Naive thymus-derived CD4-positive, alpha-beta T cell (primary cell): Measurements from ENCODE around the gene GBX2. TPM values are rescaled to one million over a fixed set of nuclear protein-coding genes. Genes with fewer than 3 reads are reported as not detected.

ENCODE experiments used
- ATAC-seq: fragments of 150-1000 bp; cut with Tn5 transposase; 2 replicates; pipeline ENCODE4 v1.10.0; 2021; ENCODE audit warnings: mild to moderate bottlenecking, moderate library complexity
- CTCF ChIA-PET: fragments of 350-600 bp; sonication (Branson Sonifier 250); formaldehyde crosslinking; loops from one replicate; lab custom pipeline; 2021; ENCODE audit warnings: antibody characterized with exemption; lab: Charles Lee
- POLR2A ChIA-PET: fragments of 350-600 bp; sonication (Branson Sonifier 250); formaldehyde crosslinking; loops from one replicate; lab custom pipeline; 2021; ENCODE audit warnings: antibody characterized with exemption, inconsistent platforms; lab: Charles Lee
- DNase-seq, 9 donors: peaks; one replicate each; pipeline versions ENCODE4 v3.0.0 to v3.0.0-alpha.2; 2020 to 2022; ENCODE audit warnings: mixed read lengths in 1 of 9
- H3K27ac ChIP-seq: one replicate; pipeline ENCODE4 v1.7.0; 2013; ENCODE audit warnings: mild to moderate bottlenecking, low read depth, low read length, moderate library complexity
- H3K27me3 ChIP-seq, 2 donors: one replicate each; pipeline ENCODE4 v1.7.0; 2013; ENCODE audit warnings: low read length in 2 of 2, mild to moderate bottlenecking in 2 of 2, moderate library complexity in 2 of 2; ENCODE audit not compliant: control insufficient read depth in 2 of 2, insufficient read depth in 2 of 2
- H3K36me3 ChIP-seq, 3 experiments: 1 replicate in 2 of 3; 2 replicates in 1 of 3; pipeline ENCODE4 v1.7.0; 2013; ENCODE audit warnings: low read length in 3 of 3, mild to moderate bottlenecking in 3 of 3, moderate library complexity in 1 of 3; ENCODE audit not compliant: insufficient read depth in 3 of 3, control insufficient read depth in 2 of 3
- H3K4me1 ChIP-seq, 2 donors: one replicate each; pipeline ENCODE4 v1.7.0; 2013; ENCODE audit warnings: low read length in 2 of 2, mild to moderate bottlenecking in 2 of 2, moderate library complexity in 1 of 2; ENCODE audit not compliant: control insufficient read depth in 2 of 2, insufficient read depth in 2 of 2
- H3K4me3 ChIP-seq: 2 replicates; pipeline ENCODE4 v1.7.0; 2013; ENCODE audit warnings: mild to moderate bottlenecking, low read length
- H3K9me3 ChIP-seq, 3 experiments: 1 replicate in 2 of 3; 2 replicates in 1 of 3; pipeline ENCODE4 v1.7.0; 2013; ENCODE audit warnings: low read length in 3 of 3; ENCODE audit not compliant: control insufficient read depth in 2 of 3
- H3K27ac Mint-ChIP-seq, 9 donors: one replicate each; pipeline ENCODE4 v1.8.0; 2020 to 2022; ENCODE audit warnings: mixed read lengths in 9 of 9, mild to moderate bottlenecking in 8 of 9, moderate library complexity in 5 of 9, inconsistent platforms in 2 of 9
- H3K27me3 Mint-ChIP-seq, 5 donors: one replicate each; pipeline ENCODE4 v1.8.0; 2021 to 2022; ENCODE audit warnings: mixed read lengths in 5 of 5, mild to moderate bottlenecking in 1 of 5
- H3K36me3 Mint-ChIP-seq, 5 donors: one replicate each; pipeline ENCODE4 v1.8.0; 2020 to 2022; ENCODE audit warnings: mixed read lengths in 5 of 5, mild to moderate bottlenecking in 3 of 5, inconsistent platforms in 1 of 5
- H3K4me1 Mint-ChIP-seq, 7 donors: one replicate each; pipeline ENCODE4 v1.8.0; 2020 to 2022; ENCODE audit warnings: mixed read lengths in 7 of 7, mild to moderate bottlenecking in 3 of 7, inconsistent platforms in 1 of 7
- H3K4me3 Mint-ChIP-seq, 10 donors: one replicate each; pipeline ENCODE4 v1.8.0; 2020 to 2022; ENCODE audit warnings: mild to moderate bottlenecking in 10 of 10, mixed read lengths in 10 of 10, moderate library complexity in 6 of 10, inconsistent platforms in 2 of 10
- H3K9me3 Mint-ChIP-seq, 11 donors: one replicate each; pipeline ENCODE4 v1.8.0; 2020 to 2022; ENCODE audit warnings: mixed read lengths in 11 of 11, mild to moderate bottlenecking in 4 of 11, inconsistent platforms in 1 of 11, moderate library complexity in 1 of 11
- intact Hi-C, 2 donors: fragments of 100-400 bp; cut with micrococcal nuclease; formaldehyde crosslinking; loops; one replicate each; pipeline ENCODE4 v1.15.1; 2023
- polyA plus RNA-seq, 2 donors: library from polyadenylated mRNA; unstranded; fragments of 300-500 nt; fragmentation: Illumina TruSeq; gene quantifications; one replicate each; pipeline ENCODE4 v1.2.3, GENCODE V29; 2021
- total RNA-seq, 6 experiments: library from RNA in 5 of 6; stranded (reverse) in 5 of 6; gene quantifications; 1 replicate in 5 of 6; 2 replicates in 1 of 6; pipeline ENCODE4 v1.2.3 and lab custom pipeline; 2021 to 2026

The GBX2 gene
- total and polyA plus RNA-seq, 7 experiments from 2014 or later, result not detected

DNA sequence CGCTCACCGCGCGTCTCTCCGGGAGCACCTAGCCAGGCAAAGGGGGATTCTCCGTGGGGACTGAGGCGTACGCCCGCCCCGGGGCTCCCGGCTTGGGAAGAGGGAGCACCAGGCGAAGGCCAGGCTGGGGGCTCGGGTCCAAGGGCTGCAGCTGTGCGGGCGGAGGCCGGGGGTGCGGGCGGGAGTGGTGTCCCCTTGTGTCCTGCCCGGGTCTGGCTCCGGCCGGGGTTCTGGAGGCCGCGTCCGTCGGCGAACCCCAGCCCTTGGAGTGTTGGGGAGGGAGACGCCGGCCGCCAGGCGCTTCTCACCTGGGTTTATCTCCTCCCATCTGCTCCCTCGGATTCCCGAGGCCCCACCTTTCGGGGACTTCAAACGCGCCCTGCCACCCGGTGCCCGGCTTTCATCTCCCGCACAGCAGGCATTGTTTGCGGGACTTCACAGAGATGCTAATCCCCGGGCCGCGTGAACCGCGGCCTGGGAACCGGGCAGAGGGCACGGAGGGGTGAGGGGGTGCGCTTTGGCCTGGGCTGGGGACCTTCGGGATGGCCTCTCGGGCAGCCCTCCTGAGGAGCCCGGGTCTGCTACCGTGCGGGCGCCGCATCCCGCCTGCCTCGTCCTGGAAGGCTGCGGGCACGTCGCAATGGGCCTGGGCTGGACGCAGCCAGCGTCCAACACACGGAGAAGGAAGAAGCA, 5.0 kb upstream of the GBX2 start:
- DNase-seq, result no peak
- Mint-ChIP-seq H3K4me3 (no peak overlapping the region), H3K27ac (no peak overlapping the region), H3K36me3 (peaks cover 0 to 7% (median 0%) of the 10 kb centered on the region in 5 donors), H3K4me1 (peaks cover under 1 to 21% (median 7%) of the 10 kb centered on the region in 7 donors), H3K9me3 (peaks cover 0 to 6% (median 0%) of the 10 kb centered on the region in 11 donors), H3K27me3 (peaks cover 64 to 81% (median 68%) of the 10 kb centered on the region in 5 donors)
- no peaks in the 10 kb centered on the region for H3K36me3 ChIP-seq
- ChIA-PET POLR2A (no interaction called here), CTCF (no interaction called here)
- intact Hi-C loops, result no loop called here
- no peaks in the 10 kb centered on the region for H3K9me3 ChIP-seq
- ATAC-seq, result no peak
- no peaks in the 10 kb centered on the region for H3K4me1 ChIP-seq
- no peak overlapping the region for H3K27ac ChIP-seq
- no peak overlapping the region for H3K4me3 ChIP-seq
- H3K27me3 ChIP-seq, result peaks cover 0 to 12% of the 10 kb centered on the region in 2 donors

DNA sequence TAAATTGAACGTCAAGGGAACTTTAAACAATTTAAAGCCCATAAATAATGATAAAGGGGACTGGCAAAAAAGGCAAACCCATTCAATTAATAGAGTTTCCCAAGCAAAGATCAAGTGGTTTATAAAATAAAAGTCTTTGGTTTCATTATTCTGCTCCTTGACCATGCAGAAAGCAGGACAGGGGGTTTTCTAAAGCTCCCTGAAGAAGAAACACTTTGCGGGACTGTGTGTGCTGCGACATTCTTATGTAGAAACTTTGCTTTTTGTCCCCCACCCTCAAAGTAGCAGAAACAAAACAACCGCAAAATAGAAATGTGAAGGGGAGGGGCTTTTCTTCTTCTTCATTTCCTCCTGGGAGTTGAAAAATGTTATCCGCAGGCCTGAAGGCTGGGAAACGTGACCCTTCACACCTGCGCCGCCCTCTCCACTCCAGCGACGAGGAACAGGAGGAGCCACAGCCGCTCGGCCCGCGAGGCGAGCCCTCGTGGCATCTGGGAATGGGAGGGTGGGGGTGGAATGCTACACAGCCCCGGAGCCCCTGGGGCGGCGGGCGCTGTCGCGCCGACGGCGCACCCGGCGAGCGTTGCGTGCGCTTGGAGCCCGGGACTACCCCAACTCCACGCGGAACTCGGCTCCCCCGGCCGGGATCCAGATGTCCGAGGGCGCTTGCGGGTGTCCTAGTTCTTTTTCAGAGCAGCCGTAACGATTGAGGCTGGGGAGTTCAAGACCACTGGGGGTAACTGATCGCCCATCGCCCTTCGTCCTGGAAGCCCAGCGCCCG, 4.3 kb upstream of the GBX2 start:
- peak overlapping the region in 1 of 10 donors; percentile 32 for H3K4me3 Mint-ChIP-seq
- Histone ChIP-seq H3K36me3 (no peaks in the 10 kb centered on the region), H3K9me3 (no peaks in the 10 kb centered on the region), H3K4me3 (no peak overlapping the region), H3K4me1 (no peaks in the 10 kb centered on the region), H3K27me3 (peaks cover 0 to 12% of the 10 kb centered on the region in 2 donors), H3K27ac (no peak overlapping the region)
- no peak overlapping the region for H3K27ac Mint-ChIP-seq
- ChIA-PET POLR2A (no interaction called here), CTCF (no interaction called here)
- H3K36me3 Mint-ChIP-seq, result peaks cover 0 to 7% (median 0%) of the 10 kb centered on the region in 5 donors
- peaks cover 63 to 75% (median 66%) of the 10 kb centered on the region in 5 donors for H3K27me3 Mint-ChIP-seq
- intact Hi-C loops, result no loop called here
- ATAC-seq (no peak), DNase-seq (no peak)
- H3K4me1 Mint-ChIP-seq, result peaks cover 0 to 21% (median 7%) of the 10 kb centered on the region in 7 donors
- H3K9me3 Mint-ChIP-seq, result peaks cover 0 to 6% (median 0%) of the 10 kb centered on the region in 11 donors

DNA sequence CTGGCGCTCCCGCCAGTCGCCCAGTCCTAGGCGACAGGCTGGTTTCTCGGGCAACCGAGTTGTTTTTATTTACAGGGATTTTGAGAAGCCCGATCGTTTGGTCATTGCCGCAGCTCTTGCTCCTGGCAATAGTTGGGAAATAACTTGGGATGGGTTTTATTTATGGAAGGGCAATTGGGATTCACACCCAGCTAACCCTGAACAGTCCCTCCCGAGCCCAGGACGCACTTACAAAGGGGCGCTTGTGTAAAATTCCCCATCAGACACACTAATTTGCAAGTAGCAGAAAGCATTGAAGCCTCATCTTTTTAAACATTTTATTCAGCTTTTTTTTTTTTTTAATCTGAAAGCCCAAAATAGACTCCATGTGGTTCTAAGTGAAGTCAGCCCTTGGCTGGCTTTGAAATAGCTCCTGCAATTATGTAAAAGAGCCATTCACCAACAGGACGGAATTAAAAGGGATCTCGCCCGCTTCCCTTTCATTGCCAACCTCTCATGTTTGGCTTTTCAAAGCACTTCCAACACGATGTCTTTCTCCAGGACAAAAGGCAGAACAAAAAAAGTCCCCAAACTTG, 3.6 kb upstream of the GBX2 start:
- Mint-ChIP-seq H3K4me3 (peak overlapping the region in 1 of 10 donors; percentile 32), H3K9me3 (peaks cover 0 to 6% (median 0%) of the 10 kb centered on the region in 11 donors), H3K27me3 (peaks cover 61 to 73% (median 65%) of the 10 kb centered on the region in 5 donors), H3K4me1 (peaks cover 1 to 21% (median 8%) of the 10 kb centered on the region in 7 donors), H3K36me3 (peaks cover 0 to 7% (median 0%) of the 10 kb centered on the region in 5 donors), H3K27ac (peak overlapping the region in 1 of 9 donors; percentile 46)
- no peaks in the 10 kb centered on the region for H3K4me1 ChIP-seq
- ATAC-seq (no peak), DNase-seq (no peak)
- H3K9me3 ChIP-seq, result no peaks in the 10 kb centered on the region
- ChIA-PET POLR2A (no interaction called here), CTCF (interaction anchor here (0.7 kb wide), 1 partner anchor 18 kb away, joined by 3 read pairs; no protein-coding TSS in a partner anchor)
- H3K36me3 ChIP-seq, result no peaks in the 10 kb centered on the region
- intact Hi-C loops, result no loop called here
- no peak overlapping the region for H3K27ac ChIP-seq
- H3K4me3 ChIP-seq, result no peak overlapping the region
- peaks cover 0 to 12% of the 10 kb centered on the region in 2 donors for H3K27me3 ChIP-seq

DNA sequence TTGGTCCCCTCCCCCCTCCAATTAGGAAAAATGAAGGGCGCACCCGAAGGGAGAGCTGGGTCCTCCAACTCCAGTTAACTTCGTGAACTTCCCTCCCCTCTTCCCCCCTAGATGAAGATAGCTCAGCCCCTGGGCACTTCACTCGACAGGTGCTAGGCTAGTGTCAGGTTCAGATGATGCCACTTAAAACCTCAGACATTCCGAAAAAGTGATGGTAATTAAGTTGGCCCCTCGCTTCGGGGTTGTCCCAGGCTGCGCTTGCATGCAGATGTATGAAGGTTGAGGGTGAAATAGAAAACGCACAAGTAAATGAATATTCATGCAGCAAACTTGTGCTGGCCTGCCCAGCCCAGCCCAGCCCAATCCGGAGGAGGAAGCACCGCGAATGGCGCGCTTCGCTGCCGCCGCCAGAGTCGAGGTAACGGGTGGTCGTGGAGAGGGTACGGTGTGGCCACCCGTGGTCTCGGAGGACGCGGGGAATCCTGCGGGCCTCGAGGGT, 3.0 kb upstream of the GBX2 start:
- no peak overlapping the region for H3K4me3 ChIP-seq
- no peaks in the 10 kb centered on the region for H3K9me3 ChIP-seq
- H3K4me1 Mint-ChIP-seq, result peaks cover 7 to 24% (median 11%) of the 10 kb centered on the region in 7 donors
- POLR2A ChIA-PET, result no interaction called here
- H3K36me3 ChIP-seq, result no peaks in the 10 kb centered on the region
- H3K27ac ChIP-seq, result no peak overlapping the region
- H3K9me3 Mint-ChIP-seq, result peaks cover 0 to 6% (median 0%) of the 10 kb centered on the region in 11 donors
- DNase-seq (no peak), ATAC-seq (no peak)
- H3K36me3 Mint-ChIP-seq, result peaks cover 0 to 7% (median 0%) of the 10 kb centered on the region in 5 donors
- intact Hi-C loops, result no loop called here
- H3K27me3 ChIP-seq, result peaks cover 0 to 13% of the 10 kb centered on the region in 2 donors
- no peaks in the 10 kb centered on the region for H3K4me1 ChIP-seq
- H3K27ac Mint-ChIP-seq, result no peak overlapping the region
- CTCF ChIA-PET, result interaction anchor here (0.7 kb wide), 1 partner anchor 18 kb away, joined by 3 read pairs; no protein-coding TSS in a partner anchor
- H3K4me3 Mint-ChIP-seq, result no peak overlapping the region
- peaks cover 61 to 74% (median 67%) of the 10 kb centered on the region in 5 donors for H3K27me3 Mint-ChIP-seq

DNA sequence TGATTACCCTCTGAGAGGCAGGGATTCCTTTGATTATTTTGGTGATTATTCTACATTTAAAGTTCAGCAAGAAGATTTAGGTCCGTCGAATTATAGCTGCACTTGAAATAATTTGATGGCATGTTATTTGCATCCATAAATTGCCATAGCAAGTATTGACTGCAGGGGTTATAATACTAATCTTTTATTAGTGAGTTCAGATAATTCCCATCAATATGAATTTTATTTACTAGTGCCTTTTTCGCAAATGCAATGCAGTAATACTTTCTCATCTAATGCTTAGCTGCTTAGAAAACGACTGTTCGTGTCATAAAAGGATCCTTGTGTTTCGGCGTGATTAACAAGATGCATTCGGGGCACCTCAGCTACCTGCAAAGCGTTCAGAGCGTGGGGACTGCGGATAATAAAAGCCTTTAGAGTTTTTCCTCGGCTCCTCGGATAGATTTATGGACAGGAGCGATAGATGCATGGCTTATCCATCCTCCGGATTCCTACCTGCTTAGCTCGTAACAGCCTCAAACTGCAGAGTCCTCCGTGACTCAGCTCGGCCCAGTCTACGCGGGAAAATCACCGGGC, 2.5 kb upstream of the GBX2 start:
- no peak overlapping the region for H3K27ac ChIP-seq
- DNase-seq (no peak), ATAC-seq (no peak)
- H3K27me3 ChIP-seq, result peaks cover 0 to 17% of the 10 kb centered on the region in 2 donors
- no peak overlapping the region for H3K4me3 ChIP-seq
- intact Hi-C loops, result no loop called here
- no peaks in the 10 kb centered on the region for H3K4me1 ChIP-seq
- H3K9me3 ChIP-seq, result no peaks in the 10 kb centered on the region
- no peak overlapping the region for H3K4me3 Mint-ChIP-seq
- H3K27me3 Mint-ChIP-seq, result peaks cover 61 to 73% (median 67%) of the 10 kb centered on the region in 5 donors
- H3K27ac Mint-ChIP-seq, result peak overlapping the region in 1 of 9 donors; percentile 86
- H3K36me3 Mint-ChIP-seq, result peaks cover 0 to 7% (median 0%) of the 10 kb centered on the region in 5 donors
- CTCF ChIA-PET, result interaction anchor here (0.7 kb wide), 1 partner anchor 19 kb away, joined by 3 read pairs; no protein-coding TSS in a partner anchor
- H3K4me1 Mint-ChIP-seq, result peaks cover 8 to 22% (median 13%) of the 10 kb centered on the region in 7 donors
- peaks cover 0 to 6% (median 0%) of the 10 kb centered on the region in 11 donors for H3K9me3 Mint-ChIP-seq
- POLR2A ChIA-PET, result no interaction called here
- H3K36me3 ChIP-seq, result no peaks in the 10 kb centered on the region
